IPS-18c (cell line): ENCODE measurements around the gene GLOD4.
"Not testable (repeated sequence)": the region's sequence is repeated elsewhere in the genome, so short reads cannot be mapped to it uniquely, and the experiment has no call there.

Source experiments
- H3K4me3 ChIP-seq: 2 replicates; pipeline ENCODE4 v1.7.0; 2013; ENCODE audit warnings: low read depth, mild to moderate bottlenecking, low read length, moderate library complexity; ENCODE audit not compliant: insufficient read depth
- H3K9me3 ChIP-seq: one replicate; pipeline ENCODE4 v1.6.1; 2013; ENCODE audit warnings: mild to moderate bottlenecking, low read length, moderate library complexity; ENCODE audit not compliant: control insufficient read depth, insufficient read depth

GLOD4 gene

GRCh38 chr17:751269-752001 lies 30.6 kb downstream of the GLOD4 start:
- Histone ChIP-seq H3K9me3 (no peaks in the 10 kb centered on the region), H3K4me3 (peak overlapping the region; percentile 59)

- Histone ChIP-seq H3K4me3 (peak overlapping the region; percentile 59), H3K9me3 (no peaks in the 10 kb centered on the region)
These were observed 31.5 kb downstream of the GLOD4 start for GRCh38 chr17:750431-751037.

GRCh38 chr17:749359-749758 lies 32.7 kb downstream of the GLOD4 start:
- not testable (repeated sequence) for H3K4me3 ChIP-seq, H3K9me3 ChIP-seq

- not testable (repeated sequence) for H3K4me3 ChIP-seq, H3K9me3 ChIP-seq
These were observed 33.5 kb downstream of the GLOD4 start for GRCh38 chr17:748604-749003.

- Histone ChIP-seq H3K4me3 (no peak overlapping the region), H3K9me3 (no peaks in the 10 kb centered on the region)
These were observed 35.1 kb downstream of the GLOD4 start for GRCh38 chr17:746783-747629.

- Histone ChIP-seq H3K9me3 (no peaks in the 10 kb centered on the region), H3K4me3 (no peak overlapping the region)
These were observed 35.9 kb downstream of the GLOD4 start for GRCh38 chr17:746181-746580.

GRCh38 chr17:745406-745805 lies 36.7 kb downstream of the GLOD4 start:
- H3K9me3 ChIP-seq: no peaks in the 10 kb centered on the region

GRCh38 chr17:744937-745336 lies 37.1 kb downstream of the GLOD4 start:
- H3K9me3 ChIP-seq: no peaks in the 10 kb centered on the region
- no peak overlapping the region for H3K4me3 ChIP-seq

More at GRCh38 chr17:745406-745805, 36.7 kb downstream of the GLOD4 start:
- H3K4me3 ChIP-seq: no peak overlapping the region

GRCh38 chr17:743139-743538 lies 38.9 kb downstream of the GLOD4 start:
- Histone ChIP-seq H3K4me3 (no peak overlapping the region), H3K9me3 (no peaks in the 10 kb centered on the region)

- no peaks in the 10 kb centered on the region for H3K9me3 ChIP-seq
- H3K4me3 ChIP-seq: no peak overlapping the region
These were observed 39.8 kb downstream of the GLOD4 start for GRCh38 chr17:742147-742793.

GRCh38 chr17:740240-741017 lies 41.7 kb downstream of the GLOD4 start:
- Histone ChIP-seq H3K4me3 (no peak overlapping the region), H3K9me3 (no peaks in the 10 kb centered on the region)

- no peak overlapping the region for H3K4me3 ChIP-seq
- H3K9me3 ChIP-seq: peaks cover under 1% of the 10 kb centered on the region
These were observed 44.4 kb downstream of the GLOD4 start for GRCh38 chr17:737561-738113.

- peak overlapping the region; percentile 76; the same call in 1 of the 2 replicates for H3K4me3 ChIP-seq
- peaks cover 2% of the 10 kb centered on the region for H3K9me3 ChIP-seq
These were observed 48.3 kb downstream of the GLOD4 start for GRCh38 chr17:733743-734142.

- peaks cover 2% of the 10 kb centered on the region for H3K9me3 ChIP-seq
- peak overlapping the region; percentile 76 for H3K4me3 ChIP-seq
These were observed 49.0 kb downstream of the GLOD4 start for GRCh38 chr17:732902-733720.

GRCh38 chr17:732067-732901 lies 49.8 kb downstream of the GLOD4 start, which contains the start of gene TLCD3A:
TLCD3A (plus strand) TSS chr17:732596; CDS start chr17:732648, 52 bp downstream.
- Histone ChIP-seq H3K4me3 (peak within 1 kb of the TSS; percentile 84), H3K9me3 (peaks cover 2% of the 10 kb centered on the region)
